Activated T-cell treated with anti-CD3 and anti-CD28 coated beads for 1 hour (primary cell): Measurements from ENCODE around the gene MPPED1.

Source experiments
- DNase-seq: peaks from one replicate; pipeline ENCODE4 v3.0.0-alpha.2; 2020; ENCODE audit warnings: low read depth

Gene MPPED1, protein sequence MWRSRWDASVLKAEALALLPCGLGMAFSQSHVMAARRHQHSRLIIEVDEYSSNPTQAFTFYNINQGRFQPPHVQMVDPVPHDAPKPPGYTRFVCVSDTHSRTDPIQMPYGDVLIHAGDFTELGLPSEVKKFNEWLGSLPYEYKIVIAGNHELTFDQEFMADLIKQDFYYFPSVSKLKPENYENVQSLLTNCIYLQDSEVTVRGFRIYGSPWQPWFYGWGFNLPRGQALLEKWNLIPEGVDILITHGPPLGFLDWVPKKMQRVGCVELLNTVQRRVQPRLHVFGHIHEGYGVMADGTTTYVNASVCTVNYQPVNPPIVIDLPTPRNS

GRCh38 chr22:43411869-43412807, at the start of gene MPPED1:
Gene MPPED1, plus strand, starts transcription at chr22:43412014. Its CDS starts 12,972 bp downstream, at chr22:43424986.
- DNase-seq, result no peak

DNA sequence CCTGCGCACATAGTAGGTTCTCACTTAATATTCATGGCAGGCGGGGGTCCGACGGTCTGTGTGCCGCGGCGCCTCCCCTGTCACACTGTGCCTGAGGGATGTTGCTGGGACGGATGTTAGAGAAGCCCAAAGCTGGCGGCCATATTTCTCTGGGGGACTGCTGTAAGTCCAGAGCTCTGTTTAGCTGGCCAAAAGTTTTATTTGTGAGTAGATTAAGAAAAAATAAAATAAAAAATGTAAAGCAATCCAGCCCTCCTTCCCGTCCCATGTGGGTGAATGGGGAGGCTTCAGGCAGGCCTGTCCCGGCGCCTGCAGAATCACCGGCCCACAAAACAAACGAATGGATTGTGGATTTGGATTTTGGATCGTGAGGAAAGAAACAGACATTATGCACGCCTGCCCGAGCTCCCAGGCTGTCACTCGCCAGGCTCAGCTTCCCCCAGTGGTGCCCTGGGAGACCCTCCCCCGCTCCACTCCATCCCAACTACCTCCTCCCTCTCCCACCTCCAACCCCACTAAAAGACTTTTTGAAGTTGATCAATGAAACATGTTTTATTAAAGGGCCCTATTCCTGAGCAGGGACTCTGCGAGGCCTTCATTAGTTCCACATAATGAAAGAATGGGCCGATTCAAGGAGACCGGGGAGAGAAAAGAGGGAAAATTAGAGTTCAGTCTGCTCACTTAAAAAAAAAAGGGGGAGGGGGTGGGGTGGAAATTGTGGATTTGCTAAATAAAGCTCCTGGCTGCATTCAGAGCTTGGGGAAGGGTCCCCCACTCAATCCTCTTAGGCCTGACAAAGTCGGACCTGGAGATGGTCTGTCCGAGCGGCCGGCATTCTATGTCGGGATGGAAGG, 48.3 kb upstream of the MPPED1 start:
- DNase-seq, result no peak

DNA sequence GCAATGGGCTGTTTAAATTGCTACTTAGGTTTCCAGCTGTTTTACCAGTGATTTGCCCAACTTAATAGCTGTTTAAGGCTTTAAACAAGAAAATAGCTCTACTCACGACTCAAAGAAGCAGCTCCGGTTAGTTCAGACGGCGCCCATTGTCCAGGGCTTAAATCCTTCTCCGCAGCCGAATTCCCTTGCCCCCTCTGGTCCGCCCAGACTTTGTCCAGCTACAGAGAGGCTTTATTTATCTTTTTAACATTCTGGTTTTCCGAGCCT, 47.7 kb upstream of the MPPED1 start:
- DNase-seq, result no peak

GRCh38 chr22:43365715-43366440, 45.9 kb upstream of the MPPED1 start:
- no peak for DNase-seq

- no peak for DNase-seq
These were observed 41.8 kb upstream of the MPPED1 start for GRCh38 chr22:43370036-43370435.

GRCh38 chr22:43375951-43376455, 35.8 kb upstream of the MPPED1 start:
- no peak for DNase-seq

DNA sequence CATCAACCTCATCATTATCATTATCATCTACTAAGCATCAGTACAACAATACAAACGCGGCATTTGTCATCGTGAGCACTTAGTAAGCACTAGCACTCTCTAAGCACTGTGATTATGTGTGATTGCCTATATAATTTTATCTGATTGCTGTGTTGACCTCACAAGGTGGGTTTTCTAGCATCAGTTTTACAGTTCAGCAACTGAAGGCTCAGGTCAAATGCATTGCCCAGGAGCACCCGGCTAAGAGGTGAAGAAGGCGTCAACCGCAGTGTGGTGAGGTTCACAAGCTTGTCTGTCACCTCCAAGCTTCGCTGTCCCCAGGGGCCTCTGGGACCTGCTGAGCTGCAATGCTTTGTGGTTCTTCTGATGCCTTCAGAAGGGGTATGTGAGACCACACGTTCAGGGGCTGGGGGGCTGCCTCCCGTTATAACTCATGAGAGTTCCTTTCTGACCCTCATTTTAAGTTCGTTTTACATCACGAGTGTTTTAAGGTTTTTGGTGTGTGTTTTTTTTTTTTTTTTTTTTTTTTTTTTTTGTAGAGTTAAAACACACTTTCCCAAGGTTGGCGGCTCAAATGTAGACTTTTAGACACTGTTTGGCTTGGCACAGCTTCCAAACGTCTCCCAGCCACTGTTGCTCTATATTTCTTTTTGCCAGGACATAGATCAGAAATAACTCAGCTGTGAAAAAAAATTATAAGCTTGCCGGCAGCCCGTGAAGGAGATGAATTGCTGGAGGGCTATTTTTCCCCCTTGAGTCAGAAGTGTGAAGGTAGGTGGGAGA, 34.9 kb upstream of the MPPED1 start:
- peak; percentile 10 for DNase-seq

DNA sequence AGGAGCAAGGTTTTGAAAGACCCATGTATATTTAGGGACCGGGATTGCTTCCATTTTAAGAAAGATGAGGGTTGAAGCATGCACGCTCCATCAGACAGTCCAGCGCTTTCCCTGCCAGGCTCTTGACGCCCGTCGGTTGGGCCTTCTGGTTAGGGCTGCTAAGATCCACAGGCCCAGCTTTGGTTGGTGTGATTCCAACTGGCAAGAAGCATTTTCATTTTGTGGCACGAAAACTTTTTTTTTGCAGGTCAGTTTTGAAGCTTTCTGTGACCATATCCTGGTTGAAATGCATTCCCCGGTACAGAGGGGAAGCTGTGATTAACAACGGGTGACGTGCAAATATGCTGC, 34.3 kb upstream of the MPPED1 start:
- DNase-seq, result no peak

- no peak for DNase-seq
These were observed 33.7 kb upstream of the MPPED1 start for GRCh38 chr22:43377896-43378704.

GRCh38 chr22:43381693-43382092, 30.1 kb upstream of the MPPED1 start:
- DNase-seq, result no peak

DNA sequence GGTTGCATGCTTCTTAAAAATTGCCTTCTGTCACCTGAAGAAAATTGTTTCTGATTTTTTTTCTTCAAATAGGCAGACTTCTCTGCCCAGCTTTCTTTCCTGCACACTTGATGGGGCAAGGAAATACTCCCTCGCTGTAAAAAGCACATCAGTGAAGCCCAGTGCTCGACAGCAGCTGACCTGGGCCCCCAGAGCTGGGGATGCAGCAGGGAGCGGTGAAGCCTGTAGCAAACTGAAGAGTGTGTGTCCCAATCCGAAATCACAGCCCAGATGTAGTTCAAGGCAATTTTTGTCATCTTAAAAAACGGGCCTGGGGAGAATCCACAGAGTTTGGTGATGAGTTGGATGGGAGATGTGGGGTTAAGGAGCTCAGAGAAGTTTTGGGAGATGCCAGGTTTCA, 27.0 kb upstream of the MPPED1 start:
- DNase-seq, result no peak

- DNase-seq, result peak; percentile 65
These were observed 25.8 kb upstream of the MPPED1 start for GRCh38 chr22:43385770-43386641.

- DNase-seq, result no peak
These were observed 24.0 kb upstream of the MPPED1 start for GRCh38 chr22:43387815-43388214.

- DNase-seq, result peak; percentile 63
These were observed 23.4 kb upstream of the MPPED1 start for GRCh38 chr22:43388420-43388851.

DNA sequence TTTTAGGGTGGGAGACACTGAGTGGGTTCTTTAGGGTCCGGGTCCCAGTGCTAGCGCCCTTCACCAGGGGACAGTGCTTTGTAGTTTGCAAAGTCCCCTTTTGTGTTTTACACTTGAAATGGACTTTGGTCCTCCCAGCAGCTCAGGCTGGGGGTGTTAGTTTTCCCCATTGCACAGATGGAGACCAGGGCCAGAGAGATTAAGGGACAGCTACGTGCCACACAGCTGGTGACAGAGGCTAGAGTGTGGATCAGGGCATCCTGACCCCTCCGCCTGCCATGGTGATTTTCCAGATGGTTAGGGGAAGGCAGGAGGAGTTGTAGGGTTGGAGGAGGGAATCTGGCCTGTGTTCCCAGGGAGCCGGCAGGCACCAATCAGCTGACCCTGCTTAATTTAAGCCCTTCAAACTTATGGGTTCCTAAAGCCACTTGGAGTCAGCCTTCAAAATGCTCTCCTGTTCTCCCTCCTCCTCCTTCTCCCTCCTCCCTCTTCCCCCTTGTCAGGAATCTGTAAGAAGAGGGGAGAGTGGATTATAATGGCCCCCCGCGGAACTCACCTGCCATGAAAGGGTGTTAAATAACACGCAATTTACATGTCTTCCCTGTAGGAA, 22.5 kb upstream of the MPPED1 start:
- no peak for DNase-seq

- no peak for DNase-seq
These were observed 21.6 kb upstream of the MPPED1 start for GRCh38 chr22:43390166-43390565.

- DNase-seq, result no peak
These were observed 20.9 kb upstream of the MPPED1 start for GRCh38 chr22:43390872-43391271.

- DNase-seq, result no peak
These were observed 20.5 kb upstream of the MPPED1 start for GRCh38 chr22:43391306-43391705.
